Activated T-cell treated with anti-CD3 and anti-CD28 coated beads for 48 hours (primary cell): Measurements from ENCODE around the gene THAP4.
A peak's percentile ranks its signal among the peaks of the same experiment; 100 is the strongest.
"Not testable (repeated sequence)": the region's sequence is repeated elsewhere in the genome, so short reads cannot be mapped to it uniquely, and the experiment has no call there.

Experiments used
- DNase-seq: peaks from one replicate; pipeline ENCODE4 v3.0.0-alpha.2; 2020; ENCODE audit warnings: low read depth

THAP4 gene

GRCh38 chr2:241665731-241666440 is 28.9 kb upstream of the THAP4 start:
- no peak for DNase-seq

DNA sequence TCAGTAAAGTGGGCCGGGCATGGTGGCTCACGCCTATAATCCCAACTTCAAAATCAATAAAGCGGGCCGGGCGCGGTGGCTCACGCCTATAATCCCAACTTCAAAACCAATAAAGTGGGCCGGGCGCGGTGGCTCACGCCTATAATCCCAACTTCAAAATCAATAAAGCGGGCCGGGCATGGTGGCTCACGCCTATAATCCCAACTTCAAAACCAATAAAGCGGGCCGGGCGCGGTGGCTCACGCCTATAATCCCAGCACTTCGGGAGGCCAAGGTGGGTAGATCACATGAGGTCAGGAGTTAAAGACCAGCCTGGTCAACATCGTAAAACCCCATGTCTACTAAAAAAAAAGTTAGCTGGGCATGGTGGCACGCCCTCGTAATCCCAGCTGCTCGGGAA is 25.8 kb upstream of the THAP4 start:
- not testable (repeated sequence) for DNase-seq

GRCh38 chr2:241660593-241661213 is 23.7 kb upstream of the THAP4 start:
- DNase-seq = no peak

DNA sequence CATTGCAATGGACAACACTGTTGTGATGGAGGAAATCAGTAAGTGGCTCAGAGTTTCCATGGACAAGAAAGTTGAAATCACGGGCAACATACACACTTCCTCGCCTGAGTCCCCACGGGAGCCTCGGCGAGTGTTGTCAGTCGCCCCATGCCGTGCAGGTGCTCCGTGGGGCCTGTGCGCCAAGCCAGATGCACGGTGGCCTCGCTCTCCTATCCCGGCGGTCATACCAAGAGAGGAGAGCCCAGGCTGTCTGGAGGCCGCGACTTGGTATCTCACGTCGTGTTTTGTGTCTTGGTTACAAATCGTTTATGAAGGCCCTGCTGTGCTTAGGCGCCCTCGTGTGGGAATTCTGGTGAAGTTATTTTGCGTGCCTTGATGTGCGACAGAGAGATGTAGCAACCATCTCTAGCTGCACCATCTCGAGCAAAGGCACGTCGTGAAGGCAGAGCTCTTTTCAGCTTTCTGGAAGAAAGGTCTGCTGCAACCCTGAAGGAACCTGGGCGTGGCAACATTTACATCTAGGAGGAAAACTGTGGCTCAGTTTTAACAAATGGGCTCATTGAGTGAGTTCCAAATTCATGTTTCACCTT is 22.3 kb upstream of the THAP4 start:
- peak; percentile 16 for DNase-seq

DNA sequence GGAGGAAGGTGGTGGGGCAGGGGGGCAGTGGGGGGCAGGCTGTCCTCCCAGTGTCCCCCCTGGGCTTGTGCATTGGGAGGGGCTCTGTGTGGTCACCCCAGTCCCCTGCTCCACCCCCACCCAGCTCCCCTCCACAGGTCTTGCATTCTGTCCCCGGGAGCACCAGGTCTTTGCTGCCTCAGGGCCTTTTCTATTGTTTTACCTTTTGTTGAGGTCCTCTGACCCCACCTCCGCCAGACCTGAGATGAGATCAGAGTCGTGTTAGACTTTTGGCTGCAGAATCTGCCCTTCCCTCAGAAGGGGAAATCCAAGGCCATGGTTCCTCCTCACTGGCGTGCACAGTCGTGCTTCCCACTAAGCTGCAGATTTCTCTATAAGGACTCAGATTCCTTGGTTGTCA is 21.3 kb upstream of the THAP4 start:
- DNase-seq = no peak

GRCh38 chr2:241657786-241658254 is 20.9 kb upstream of the THAP4 start:
- no peak for DNase-seq

DNA sequence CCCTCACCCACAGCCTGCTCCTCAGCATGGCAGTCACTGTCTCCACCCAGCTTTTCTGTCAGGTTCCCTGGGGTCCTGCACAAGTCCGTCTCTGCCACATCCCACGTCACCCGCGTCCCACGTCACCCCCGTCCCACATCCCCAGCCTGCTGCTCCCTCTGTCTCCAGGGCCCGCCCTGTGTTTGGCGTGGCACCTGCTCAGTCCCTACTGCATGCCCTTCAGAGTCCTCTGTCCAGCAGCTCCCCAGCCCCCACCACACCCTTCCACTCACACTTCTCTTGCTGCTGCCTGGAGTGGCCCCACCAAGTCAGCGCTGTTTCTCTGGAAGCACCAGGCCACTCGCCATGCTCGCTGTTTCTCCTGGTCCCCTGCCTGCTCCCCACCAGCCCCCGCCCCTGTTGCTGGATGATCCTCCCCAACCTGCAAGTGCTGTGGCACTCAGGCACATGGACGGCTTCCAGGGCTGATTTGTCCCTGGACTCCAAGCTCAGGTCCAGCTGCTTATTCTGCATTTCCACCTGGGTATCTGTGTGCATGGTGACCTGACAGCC is 19.3 kb upstream of the THAP4 start:
- DNase-seq = no peak

DNA sequence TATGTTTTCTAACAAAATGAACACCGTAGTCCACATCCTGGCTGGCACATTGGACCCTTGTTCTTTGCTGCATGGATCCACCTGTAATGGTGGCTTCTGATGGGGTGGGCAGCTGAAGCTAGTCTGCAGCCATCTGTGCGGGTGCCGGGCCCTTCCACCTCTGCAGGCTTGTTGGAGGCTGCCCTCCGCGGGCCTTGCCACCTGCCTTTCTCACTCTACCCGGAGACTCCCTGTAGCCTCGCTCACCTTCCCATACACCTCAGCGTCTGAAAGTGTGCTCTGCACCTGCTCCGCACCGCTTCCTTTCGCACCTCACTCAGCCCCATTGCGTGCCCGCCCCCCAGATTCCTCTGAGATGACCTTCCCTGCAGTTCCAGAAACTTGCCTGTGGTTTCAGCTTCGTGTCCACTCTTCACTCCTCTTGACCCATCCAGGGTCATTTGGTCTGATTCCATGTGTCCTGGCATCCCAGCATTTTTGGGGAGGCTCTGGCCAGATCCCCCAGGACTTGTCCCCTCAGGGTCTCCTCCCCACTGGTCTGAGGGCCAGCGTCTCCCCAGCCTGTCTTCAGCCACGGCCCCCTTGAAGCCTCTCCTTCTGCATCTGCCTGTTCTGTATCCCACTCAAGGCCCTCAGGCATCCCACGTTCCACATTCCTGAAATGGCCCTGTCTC is 18.7 kb upstream of the THAP4 start:
- DNase-seq = no peak

GRCh38 chr2:241654551-241654950 is 17.6 kb upstream of the THAP4 start:
- DNase-seq = no peak

GRCh38 chr2:241653210-241653750 is 16.3 kb upstream of the THAP4 start:
- no peak for DNase-seq

DNA sequence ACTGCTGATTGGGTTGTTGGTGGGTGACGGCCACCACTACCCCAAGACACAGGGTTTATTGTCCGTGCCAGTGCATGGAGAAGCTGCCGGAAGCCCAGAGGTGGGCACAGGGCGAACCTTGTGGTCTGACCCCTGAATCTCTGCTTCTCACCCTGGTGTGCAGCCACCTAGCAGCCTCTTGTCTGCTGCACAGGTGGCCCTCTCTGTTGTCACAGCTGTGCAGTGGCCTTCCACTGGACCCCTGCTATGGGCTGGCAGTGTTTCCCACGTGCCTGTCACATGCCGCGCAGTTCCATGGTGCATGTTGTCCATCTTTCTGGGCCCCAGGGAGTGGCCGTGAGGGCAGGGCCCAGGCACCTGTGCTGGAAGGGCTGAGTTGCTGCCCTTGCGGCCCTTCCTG is 15.8 kb upstream of the THAP4 start:
- DNase-seq = no peak

GRCh38 chr2:241652142-241652541 is 15.2 kb upstream of the THAP4 start:
- no peak for DNase-seq

- no peak for DNase-seq
These were observed 13.0 kb upstream of the THAP4 start for GRCh38 chr2:241649927-241650326.

DNA sequence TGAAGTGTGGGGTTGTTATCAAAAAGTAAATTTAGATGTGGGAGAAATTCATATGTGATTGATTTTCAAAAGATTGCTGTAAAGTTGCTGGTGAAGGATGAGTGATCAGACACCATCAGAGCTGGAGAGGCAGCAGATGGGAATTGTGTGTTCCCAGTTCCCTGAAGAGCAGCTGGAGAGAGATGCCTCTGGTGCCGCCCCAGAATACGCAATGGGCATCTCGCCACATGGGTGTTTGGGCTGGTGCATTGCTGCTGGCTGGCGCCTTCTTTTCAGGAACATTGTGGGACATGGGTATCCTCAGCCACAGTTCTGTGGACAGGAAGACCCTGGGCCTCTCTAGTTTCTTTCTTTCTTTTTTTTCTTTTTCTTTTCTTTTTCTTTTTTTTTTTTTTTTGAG is 12.4 kb upstream of the THAP4 start:
- no peak for DNase-seq

GRCh38 chr2:241648453-241648852 is 11.5 kb upstream of the THAP4 start:
- DNase-seq = no peak

DNA sequence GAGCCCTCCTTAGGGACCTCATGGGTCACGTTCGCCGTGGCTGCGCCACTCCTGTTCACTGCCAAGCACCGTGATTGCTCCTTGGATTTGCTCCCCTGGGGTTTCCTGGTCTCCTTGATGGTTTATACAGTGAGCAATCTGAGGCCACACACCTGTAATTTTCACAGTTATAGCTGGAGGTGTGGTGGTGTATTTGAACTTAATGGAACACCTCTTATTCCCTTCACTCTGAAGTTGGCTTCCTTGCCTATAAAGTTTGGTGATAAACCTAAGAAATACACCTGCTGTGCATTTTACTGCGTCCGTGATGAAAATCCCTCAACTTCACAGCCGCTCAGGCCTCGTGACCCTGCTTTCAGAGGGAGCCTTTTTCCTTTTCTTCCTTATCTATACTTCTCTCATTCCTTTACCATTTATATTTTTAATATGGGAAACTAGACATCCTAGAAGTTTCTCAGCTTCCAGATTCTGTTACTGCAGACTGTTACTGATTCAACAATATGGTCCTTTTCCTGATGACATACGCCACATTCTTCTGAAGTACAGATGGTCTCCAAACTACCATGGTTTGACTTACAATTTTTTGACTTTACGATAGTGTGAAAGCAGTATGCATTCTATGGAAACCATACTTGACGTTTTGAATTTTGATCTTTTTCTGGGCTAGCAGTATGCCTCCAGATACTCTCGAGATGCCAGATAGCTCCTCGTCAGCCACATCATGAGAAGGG is 9.1 kb upstream of the THAP4 start:
- DNase-seq = no peak

DNA sequence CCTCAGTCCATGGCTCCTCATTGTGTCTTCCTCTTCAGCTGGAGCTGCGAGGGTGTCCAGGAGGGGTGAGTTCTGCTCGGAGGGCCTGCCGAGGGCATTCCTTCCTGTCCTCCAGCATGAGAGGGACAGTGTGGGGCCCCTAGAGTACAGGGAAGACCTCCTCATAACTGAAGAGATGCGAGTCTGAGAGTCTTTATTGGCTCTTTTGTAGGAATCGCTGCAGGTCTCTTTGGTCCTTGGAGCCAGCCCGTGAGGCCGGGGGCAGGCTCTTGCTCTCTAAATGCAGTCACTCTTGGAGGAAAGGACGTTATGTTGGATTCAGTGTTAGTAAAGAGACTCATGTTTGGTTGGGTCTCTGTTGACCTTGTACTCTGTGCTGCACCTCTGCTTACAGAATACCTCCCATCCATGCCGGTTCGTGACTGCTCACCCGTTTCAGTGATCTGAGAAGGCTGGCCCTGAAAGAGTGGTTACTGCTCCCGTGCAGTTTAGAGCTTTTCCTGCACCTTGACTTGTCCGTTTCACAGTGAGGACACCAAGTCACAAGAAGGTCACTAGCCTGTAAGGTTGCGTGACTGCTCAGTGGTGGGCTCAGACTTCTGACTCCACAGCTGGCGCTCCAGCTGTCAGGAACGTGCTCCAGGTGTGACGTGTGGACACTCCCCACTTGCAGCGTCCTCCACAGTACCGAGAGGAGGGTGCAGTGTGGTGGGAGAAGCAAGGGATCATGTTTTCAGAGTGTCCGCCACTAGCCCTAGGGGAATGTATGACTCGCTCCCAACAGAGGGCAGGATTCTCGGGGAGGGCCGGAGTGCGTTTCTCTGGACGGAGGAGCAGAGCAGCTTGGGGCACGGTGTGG is 8.3 kb upstream of the THAP4 start:
- DNase-seq = no peak

- DNase-seq = no peak
These were observed 4.7 kb upstream of the THAP4 start for GRCh38 chr2:241641631-241642030.

DNA sequence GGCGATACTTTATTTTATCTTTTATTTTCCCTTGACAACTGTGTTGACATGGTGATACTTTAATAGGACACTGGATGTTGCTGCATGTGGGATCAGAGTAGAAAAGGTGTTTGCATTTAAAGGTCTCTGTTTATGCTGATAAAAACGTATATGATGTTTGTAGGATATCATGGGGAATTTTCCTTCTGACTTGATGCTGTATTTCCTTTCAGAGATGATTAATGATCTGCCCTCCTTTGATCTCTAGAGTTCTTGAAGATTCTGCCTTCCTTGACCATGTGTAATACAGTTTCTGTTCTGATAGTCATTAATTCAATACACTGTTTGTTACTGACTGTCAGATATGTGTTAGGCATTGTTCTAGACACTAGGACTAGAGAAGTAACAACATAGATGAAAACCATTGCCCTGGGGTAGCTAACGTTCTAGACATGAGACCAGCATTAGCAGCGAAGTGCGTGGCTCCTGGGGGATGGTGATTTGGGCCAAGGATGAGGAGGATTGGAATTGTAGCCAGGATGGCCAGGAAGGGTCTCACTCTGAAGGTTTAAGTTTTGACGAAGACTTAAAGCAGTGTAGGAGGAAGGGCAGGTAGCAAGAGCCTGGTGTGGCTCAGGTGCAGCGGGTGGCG is 3.3 kb upstream of the THAP4 start:
- DNase-seq = no peak

- DNase-seq = no peak
These were observed 2.4 kb upstream of the THAP4 start for GRCh38 chr2:241639385-241639784.
